CD4-positive, alpha-beta T cell treated with Interleukin-2 at 100 ng/mL for 4 hours (primary cell): Measurements from ENCODE around the gene ZRANB2.

Source experiments
- DNase-seq: peaks from one replicate; pipeline ENCODE4 v3.0.0-alpha.2; 2020; ENCODE audit warnings: low spot score

The ZRANB2 gene

DNA sequence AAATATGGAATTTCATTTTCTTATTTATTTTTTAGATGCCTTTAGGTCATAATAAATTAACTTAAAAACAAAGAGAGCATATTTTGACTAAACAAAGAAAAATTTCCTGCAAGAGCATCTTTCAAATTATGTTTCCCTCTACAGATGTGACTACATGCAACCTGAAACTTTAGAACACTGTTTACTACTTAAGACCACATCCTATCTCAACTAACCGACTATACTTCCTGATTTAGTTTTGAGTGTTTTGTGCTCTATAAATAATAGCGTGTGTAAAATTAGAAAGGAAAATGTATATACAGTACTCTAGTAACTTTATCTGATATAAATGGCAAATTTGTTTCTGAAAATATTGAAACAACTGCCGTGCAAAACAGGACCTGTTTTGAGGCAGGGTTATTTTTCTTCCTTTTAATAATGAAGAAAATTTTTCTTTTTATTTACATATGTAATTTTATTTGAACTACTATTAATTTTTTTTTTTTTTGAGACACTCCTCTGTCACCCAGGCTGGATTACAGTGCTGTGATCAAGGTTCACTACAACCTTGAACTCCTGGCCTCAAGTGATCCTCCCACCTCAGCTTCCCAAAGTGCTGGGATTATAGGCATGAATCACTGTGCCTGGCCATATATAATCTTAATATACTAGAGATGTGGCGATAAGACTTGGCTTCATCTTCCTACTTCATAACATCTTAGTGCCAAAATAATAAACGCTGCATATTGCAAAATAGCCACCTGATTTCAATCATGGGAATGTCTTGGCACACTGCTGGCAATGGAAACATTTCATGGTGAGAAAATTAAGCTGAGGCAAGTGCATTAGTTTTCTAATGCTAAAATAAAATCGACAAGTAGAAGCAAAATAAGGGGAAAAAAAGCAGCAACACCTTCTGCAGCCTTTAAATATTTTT is 12.3 kb downstream of the ZRANB2 start:
- DNase-seq: no peak

DNA sequence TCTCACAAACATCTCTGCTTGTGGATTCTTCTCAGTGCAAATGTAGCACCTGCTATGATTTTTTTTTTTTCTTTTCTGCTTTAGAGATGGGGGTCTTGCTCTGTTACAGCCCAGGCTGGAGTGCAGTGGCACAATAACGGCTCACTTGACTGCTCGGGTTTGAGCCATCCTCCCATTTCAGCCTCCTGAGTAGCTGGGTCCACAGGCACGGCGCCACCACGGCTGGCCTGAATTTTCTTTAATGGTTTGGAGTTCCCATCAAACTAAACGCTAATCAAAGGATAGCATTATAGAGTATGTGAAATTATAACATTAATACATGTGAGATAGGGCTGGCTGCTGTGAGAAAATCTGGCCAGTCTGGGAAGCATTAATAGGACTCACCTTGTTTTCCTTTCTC is 26.0 kb downstream of the ZRANB2 start:
- no peak for DNase-seq

- DNase-seq: no peak
Observed at GRCh38 chr1:71054281-71054731, 26.5 kb downstream of the ZRANB2 start.

GRCh38 chr1:71053758-71054157 is 27.1 kb downstream of the ZRANB2 start:
- no peak for DNase-seq

GRCh38 chr1:71053146-71053545 is 27.7 kb downstream of the ZRANB2 start:
- DNase-seq: no peak

- DNase-seq: peak; percentile 62
Observed at GRCh38 chr1:71049951-71050598, 30.8 kb downstream of the ZRANB2 start.

DNA sequence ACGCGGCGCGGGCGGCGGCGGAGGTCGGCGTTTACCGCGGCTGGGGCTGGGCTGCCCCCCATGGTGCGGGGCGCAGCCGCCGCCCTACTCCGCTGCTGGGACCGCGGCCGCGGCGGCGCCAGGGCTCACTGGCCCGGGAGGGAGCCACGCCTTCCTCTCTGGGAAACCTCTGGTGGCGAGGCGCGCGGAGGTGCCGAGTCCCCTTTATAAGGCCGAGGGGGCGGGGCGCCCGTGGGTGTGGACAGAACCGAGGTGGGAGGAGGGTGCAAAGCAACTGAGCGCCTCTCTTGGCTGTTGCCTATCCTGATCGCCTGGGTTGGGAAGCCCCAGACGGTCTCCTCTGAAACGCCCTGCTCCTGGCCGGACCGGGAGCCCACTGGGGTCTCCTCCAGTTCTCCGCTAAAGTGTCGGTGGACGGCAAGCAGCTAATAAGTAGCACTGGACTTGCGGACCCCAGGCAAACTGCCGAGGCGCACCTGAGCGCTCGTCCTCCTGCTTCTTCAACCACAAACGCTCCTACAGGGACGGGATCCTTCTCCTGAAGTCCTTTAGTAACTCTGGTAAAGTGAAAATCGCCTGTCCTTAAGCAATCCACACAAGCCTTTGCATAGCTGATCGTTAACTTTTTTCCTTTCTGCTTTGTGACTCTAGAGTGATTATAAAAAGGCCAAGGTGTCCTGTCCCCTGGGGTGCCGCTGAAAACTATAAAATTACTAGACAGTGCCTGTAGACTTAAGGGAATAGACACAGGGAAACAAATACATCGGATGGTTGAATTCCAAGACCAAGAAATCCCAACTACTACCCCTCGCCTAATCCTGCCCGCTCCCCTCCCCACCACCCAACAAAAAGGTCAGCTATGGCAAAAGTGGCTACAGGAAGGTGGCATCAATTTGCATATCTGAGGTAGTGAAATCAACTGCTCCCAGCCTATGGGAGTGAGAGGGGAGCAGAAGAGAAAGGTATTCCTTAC is 32.9 kb downstream of the ZRANB2 start, which contains the start of gene PTGER3:
Gene PTGER3, minus strand, starts transcription at position 182 of the 973 bp plus-strand sequence. CDS start 239 bp downstream, outside the sequence.
- DNase-seq: peak; percentile 33

- DNase-seq: no peak
Observed at GRCh38 chr1:71046891-71047634, 33.8 kb downstream of the ZRANB2 start.

DNA sequence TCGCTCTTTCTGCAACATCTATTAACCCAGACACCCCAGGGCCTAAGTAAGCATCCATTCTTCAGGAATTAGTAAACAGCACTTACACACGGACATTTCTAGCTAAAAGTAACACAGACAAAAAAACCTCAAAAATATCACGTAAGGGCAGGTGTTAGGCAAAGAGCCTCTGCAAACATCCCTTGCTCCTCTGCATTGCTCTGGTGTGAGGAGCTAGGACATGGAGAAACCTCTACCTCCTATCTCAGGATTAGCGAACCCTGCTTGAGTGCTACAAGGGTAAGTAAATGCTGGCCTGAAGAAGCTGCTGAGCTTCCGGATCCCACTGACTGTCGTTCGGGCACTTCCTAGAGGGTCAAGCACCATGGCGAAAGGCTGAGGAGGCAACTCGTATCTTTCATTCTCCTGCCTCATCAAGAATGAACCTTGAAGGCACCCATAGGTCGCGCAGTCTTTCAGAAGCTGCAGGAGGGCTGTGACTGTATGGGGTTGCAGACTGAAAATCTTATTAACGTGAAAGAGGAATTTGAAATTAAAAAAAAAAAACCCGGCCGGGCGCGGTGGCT is 35.3 kb downstream of the ZRANB2 start:
- DNase-seq: no peak

- DNase-seq: no peak
Observed at GRCh38 chr1:71044833-71045232, 36.0 kb downstream of the ZRANB2 start.

GRCh38 chr1:71043065-71043464 is 37.8 kb downstream of the ZRANB2 start:
- DNase-seq: no peak

DNA sequence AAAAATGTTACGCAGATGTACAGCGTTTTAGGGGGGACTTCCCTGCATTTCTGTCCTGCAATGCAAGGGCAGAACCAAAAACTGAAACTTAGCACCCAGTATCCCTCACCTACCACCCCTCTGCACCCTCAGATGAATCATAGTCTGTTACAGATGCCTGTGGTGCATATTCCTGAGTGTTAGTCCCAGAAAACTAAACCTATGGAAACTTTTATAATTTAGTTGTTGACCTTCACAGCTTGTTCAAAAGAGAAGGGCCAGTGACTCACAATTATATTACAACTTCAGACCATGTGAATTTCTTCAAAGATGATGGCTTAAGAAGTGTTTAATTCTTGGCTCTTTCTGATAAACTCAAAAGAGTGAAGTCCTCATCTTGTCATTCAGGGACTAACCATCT is 39.0 kb downstream of the ZRANB2 start:
- DNase-seq: no peak

DNA sequence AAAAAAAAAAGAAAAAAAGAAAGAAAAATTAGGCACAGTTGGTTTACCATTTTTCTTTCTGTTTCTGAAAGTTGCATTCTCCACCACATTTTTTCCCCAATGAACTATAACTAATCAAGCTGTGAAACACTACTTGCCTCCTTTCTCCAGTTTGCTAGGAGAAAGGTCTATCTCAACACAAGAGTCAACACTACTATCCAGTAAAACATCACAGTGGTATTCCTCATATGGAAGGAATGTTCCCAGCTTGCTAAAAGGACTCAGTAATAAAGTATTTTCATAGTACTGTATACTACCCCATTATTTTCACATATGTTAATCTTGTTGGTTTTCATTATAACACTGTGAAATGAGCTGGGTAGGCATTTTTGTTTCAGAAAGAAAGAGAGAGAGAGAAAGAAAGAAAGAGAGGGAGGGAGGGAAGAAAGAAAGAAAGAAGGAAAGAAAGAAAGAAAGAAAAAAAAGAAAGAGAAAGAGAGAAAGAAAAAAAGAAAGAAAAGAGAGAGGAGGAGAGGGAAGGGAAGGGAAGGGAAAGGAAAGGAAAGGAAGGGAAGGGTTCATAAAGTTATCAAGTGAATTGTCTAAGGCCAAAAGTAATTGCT is 41.1 kb downstream of the ZRANB2 start:
- DNase-seq: no peak

DNA sequence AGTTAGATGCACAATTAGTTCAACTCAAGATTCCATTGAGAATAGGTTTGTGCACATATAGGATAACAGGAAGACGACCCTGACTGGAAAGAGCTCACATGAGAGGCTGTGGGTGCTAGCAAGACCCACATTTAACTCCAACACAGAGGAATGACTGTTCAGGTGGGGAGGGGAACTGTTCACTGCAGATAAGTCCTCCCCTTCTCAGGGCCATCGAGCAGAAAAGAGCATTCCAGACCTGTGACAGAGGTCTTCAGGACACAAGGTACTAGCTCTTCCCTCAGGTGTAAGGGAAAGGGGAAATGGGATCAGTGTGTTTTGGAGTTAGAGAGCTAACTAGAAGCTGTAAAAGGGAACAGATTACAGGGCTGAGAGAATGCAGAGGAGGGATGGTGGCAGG is 41.9 kb downstream of the ZRANB2 start:
- no peak for DNase-seq

- no peak for DNase-seq
Observed at GRCh38 chr1:71037829-71038620, 42.8 kb downstream of the ZRANB2 start.

- DNase-seq: no peak
Observed at GRCh38 chr1:71037066-71037465, 43.8 kb downstream of the ZRANB2 start.

- DNase-seq: no peak
Observed at GRCh38 chr1:71033136-71033535, 47.7 kb downstream of the ZRANB2 start.

DNA sequence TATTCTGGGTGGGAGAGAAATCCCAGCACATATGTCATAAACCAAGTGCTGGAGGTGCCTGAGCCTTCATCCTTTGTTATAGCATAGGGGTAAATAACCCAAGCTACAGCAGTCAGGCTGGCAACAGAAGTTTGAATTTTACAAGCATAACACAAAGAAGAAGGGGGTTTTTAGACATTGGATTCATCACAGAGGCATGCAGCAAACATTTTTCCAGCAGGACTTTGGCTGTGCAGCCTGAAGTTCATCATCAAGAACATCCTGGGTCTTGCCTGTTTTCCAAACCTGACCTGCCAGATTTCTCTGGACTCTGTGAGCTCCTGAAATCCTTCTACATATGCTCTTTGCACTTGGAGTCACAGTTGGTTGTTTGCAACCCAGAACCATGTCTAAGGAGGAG is 49.4 kb downstream of the ZRANB2 start:
- DNase-seq: no peak

DNA sequence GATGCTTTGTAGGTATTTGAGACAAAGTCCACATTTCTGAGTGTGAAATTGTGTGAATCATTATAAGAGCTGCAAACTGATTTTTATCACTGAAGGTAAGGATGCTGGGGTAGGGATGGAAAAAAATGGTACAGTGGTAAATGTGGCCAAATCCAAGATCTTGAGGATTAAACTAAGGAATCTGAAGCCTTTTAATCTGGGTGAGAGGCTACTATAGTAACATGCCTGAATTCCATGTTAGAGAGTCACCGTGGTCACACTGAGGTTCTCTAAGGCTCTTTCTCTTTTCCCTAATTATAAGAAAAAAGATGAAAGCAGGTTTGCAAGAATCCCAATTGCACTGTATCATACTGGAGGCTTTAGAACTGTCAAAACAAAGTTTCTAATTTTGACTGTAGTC is 50.8 kb downstream of the ZRANB2 start:
- no peak for DNase-seq

DNA sequence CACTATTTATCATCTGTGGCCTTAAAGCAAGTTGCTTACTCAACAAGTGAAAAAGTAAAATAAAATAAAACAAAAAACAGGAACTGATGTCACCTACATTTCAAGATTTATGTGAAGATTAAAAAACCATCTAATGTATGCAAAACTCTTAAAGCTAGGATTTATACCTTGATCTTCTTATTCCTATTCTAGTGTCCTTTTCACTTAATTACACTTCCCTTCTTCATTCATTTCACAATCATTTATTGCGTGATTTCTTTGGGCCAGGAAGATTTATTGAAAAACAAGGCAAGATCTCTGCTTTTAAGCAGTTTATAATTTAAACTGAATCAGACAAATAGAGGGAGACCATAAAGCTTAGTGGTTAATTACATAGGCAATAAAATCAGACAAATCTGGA is 51.9 kb downstream of the ZRANB2 start:
- DNase-seq: no peak
